Stimulated activated CD4-positive, alpha-beta T cell treated with anti-CD3 and anti-CD28 coated beads, Interleukin-1b, Interleukin-23, amount 100 ng/mL, for 24 hours (primary cell): ENCODE measurements around the gene MYO10.
"Not testable (repeated sequence)": the region's sequence is repeated elsewhere in the genome, so short reads cannot be mapped to it uniquely, and the experiment has no call there.

Source experiments
- DNase-seq, 4 experiments: peaks; one replicate each; pipeline ENCODE4 v3.0.0-alpha.2; 2020; ENCODE audit warnings: low read depth in 4 of 4, low spot score in 1 of 4

MYO10 gene

GRCh38 chr5:16888694-16889124 is 47.4 kb downstream of the MYO10 start:
- DNase-seq = no peak

- no peak for DNase-seq
Observed at GRCh38 chr5:16886793-16887345, 49.2 kb downstream of the MYO10 start.

GRCh38 chr5:16886366-16886736 is 49.7 kb downstream of the MYO10 start:
- no peak for DNase-seq

- no peak for DNase-seq
Observed at GRCh38 chr5:16885635-16886365, 50.3 kb downstream of the MYO10 start.

- DNase-seq = no peak
Observed at GRCh38 chr5:16884595-16884994, 51.5 kb downstream of the MYO10 start.

GRCh38 chr5:16883806-16884205 is 52.3 kb downstream of the MYO10 start:
- no peak for DNase-seq

GRCh38 chr5:16883176-16883575 is 52.9 kb downstream of the MYO10 start:
- no peak for DNase-seq

- DNase-seq = no peak
Observed at GRCh38 chr5:16881251-16881650, 54.8 kb downstream of the MYO10 start.

GRCh38 chr5:16880547-16880946 is 55.5 kb downstream of the MYO10 start:
- DNase-seq = no peak

GRCh38 chr5:16879650-16880049 is 56.4 kb downstream of the MYO10 start:
- DNase-seq = no peak

- DNase-seq = no peak
Observed at GRCh38 chr5:16879191-16879590, 56.9 kb downstream of the MYO10 start.

- DNase-seq = no peak
Observed at GRCh38 chr5:16877267-16877935, 58.7 kb downstream of the MYO10 start.

GRCh38 chr5:16874424-16874823 is 61.7 kb downstream of the MYO10 start:
- not testable (repeated sequence) for DNase-seq

GRCh38 chr5:16871746-16872339 is 64.2 kb downstream of the MYO10 start:
- DNase-seq = no peak

- DNase-seq = no peak
Observed at GRCh38 chr5:16870878-16871277, 65.2 kb downstream of the MYO10 start.

- DNase-seq = no peak
Observed at GRCh38 chr5:16869821-16870796, 66.0 kb downstream of the MYO10 start.

- DNase-seq = no peak
Observed at GRCh38 chr5:16867577-16867953, 68.5 kb downstream of the MYO10 start.

GRCh38 chr5:16866795-16867576 is 69.1 kb downstream of the MYO10 start:
- no peak for DNase-seq

GRCh38 chr5:16866273-16866672 is 69.8 kb downstream of the MYO10 start:
- no peak for DNase-seq

- no peak for DNase-seq
Observed at GRCh38 chr5:16865151-16865550, 70.9 kb downstream of the MYO10 start.
